LNCAP (cell line): ENCODE results near the gene CCNK.

Source experiments
- TF ChIP-seq, protein P1 (sequence below): fragments of 450-650 bp; IDR thresholded peaks from 2 replicates; pipeline ENCODE4 v1.5.1; 2017; ENCODE audit warnings: mild to moderate bottlenecking

CCNK gene

DNA sequence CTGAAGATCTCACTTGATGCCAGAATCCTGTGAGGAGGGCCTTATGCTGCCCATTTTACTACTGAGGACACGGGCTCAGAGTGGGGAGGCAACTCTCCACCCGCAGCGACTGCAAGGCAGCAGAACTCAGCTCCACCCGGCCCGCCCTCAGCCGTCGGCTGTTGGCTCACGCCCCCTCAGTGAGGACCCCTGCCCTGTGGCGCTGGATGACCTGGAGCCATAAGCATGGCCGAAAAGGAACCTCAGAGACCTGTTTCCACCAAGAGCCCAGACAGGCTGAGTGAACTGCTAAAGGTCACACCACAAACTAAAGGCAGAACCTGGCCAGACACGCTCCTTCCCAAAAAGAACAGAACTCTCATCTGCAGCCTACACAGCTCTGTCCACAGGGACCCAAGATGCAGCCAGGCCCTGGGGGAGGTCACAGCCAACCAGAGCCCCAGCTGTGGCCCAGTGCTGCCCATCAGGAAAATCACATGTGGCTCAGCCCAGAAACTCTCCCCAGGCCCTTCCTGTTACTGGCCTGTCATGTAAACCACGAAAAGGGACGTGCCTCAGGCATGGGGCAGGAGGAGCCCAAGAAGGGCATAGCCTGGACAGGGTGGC is 32.8 kb downstream of the CCNK start:
- TF ChIP-seq, protein P1, sequence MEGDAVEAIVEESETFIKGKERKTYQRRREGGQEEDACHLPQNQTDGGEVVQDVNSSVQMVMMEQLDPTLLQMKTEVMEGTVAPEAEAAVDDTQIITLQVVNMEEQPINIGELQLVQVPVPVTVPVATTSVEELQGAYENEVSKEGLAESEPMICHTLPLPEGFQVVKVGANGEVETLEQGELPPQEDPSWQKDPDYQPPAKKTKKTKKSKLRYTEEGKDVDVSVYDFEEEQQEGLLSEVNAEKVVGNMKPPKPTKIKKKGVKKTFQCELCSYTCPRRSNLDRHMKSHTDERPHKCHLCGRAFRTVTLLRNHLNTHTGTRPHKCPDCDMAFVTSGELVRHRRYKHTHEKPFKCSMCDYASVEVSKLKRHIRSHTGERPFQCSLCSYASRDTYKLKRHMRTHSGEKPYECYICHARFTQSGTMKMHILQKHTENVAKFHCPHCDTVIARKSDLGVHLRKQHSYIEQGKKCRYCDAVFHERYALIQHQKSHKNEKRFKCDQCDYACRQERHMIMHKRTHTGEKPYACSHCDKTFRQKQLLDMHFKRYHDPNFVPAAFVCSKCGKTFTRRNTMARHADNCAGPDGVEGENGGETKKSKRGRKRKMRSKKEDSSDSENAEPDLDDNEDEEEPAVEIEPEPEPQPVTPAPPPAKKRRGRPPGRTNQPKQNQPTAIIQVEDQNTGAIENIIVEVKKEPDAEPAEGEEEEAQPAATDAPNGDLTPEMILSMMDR, result no peak

DNA sequence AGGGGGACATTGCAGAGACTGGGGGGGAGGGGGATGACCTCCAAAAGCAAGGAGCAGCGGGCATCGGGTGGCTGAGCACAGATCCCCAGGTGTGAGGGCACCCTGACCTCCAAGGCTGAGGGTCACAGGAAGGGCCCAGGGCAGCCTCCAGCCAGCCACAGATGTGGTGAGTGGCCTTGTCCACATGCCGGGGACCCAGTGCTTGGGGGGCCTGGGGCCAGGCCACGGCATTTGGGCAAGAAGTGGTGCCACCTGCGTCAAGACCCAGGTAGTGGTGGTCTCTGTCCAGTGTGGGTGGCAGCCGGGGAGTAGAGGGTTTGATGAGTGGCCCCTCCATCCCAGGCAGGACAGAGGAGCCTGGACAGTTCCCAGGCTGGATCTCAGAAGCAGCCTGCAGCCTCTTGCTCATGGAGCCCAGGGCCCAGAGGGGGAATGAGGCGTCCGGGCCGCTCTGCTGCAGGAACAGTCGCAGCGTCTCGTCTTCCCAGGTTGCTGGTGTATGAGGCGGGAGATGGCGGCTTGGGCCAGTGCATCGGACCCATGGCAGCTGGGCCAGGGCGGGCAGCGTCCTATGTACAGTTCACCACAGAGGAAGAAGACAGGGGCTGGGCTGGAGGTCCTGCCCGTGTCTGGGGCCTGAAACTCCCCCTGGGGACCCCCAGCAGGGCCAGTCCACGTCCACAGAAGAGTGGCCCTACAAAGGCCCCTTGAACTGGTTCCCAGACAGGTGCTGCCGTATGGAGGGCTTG is 33.5 kb downstream of the CCNK start:
- TF ChIP-seq, protein P1, result no peak

DNA sequence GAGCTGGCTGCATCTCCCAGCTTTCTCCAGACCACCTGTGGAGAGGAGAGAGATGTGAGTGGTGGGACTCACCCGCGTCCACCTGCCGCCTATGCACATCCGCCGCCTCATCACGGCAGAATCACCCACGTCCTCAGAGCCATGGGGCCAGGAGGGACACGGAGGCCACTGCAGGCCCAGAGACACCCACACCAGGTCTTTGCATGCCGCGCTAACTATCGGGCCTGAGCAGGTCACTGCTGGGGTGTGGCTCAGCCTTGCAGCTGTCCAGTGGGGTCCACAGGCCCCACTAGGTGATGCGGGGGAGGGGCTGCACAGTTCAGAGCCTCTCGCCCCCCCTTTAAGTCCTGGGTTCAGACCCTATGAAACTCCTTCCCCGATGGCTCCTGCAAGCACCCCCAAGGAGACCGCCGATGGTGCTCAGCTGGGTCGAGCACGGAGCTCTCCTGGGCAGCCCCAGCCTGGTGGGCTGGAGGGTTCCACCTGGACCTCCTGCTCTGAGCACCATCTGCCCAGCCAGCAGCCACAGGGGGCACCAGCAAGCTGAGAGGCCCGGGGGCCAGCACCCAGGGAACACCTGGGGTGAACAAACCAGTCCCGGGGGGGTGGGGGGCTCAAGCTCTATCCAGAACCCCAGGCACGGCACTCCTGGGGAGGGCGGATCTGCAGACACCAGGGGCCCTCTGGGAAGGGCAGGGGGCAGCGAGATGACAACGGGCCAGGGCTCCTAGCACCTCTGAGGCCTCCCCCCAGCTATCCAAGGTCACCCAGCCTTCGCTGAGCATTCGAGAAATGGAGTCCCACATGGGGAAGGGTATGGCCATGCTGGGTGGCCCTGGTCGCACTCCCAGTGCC is 34.3 kb downstream of the CCNK start:
- TF ChIP-seq, protein P1, result no peak

DNA sequence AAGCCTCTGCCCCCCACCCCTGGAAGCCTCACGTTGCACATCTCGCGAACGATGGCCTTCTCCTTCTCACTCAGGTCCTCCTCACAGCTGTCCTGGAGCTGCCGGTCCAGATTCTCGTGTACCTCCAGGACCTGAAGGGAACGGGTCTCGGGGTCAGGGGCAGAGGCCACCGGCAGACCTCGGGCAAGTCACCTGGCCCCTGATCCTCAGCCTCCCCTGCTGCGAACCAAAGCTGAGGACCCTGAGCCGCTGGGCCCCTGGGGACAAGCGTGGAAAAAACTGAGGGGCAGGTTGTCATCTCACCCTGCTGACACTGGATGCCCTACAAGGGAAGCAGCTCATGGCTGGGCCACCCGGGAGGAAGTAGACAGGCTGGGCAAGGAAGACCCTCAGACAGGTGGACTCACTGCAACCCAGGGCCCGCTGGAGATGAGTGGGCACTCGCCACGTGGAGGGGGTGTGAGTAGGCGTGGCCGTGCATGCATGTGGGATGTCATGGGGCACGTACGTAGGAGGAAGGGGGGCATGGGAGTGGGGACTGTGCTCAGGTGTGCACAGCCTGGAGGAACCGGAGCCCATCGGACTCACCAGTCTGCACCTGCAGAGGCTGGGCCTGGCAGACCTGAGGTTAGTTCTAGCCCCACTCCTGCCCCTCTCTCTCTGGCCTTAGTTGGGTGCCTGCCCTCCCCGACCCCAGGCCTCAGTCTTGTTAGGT is 35.1 kb downstream of the CCNK start:
- TF ChIP-seq, protein P1, result no peak

DNA sequence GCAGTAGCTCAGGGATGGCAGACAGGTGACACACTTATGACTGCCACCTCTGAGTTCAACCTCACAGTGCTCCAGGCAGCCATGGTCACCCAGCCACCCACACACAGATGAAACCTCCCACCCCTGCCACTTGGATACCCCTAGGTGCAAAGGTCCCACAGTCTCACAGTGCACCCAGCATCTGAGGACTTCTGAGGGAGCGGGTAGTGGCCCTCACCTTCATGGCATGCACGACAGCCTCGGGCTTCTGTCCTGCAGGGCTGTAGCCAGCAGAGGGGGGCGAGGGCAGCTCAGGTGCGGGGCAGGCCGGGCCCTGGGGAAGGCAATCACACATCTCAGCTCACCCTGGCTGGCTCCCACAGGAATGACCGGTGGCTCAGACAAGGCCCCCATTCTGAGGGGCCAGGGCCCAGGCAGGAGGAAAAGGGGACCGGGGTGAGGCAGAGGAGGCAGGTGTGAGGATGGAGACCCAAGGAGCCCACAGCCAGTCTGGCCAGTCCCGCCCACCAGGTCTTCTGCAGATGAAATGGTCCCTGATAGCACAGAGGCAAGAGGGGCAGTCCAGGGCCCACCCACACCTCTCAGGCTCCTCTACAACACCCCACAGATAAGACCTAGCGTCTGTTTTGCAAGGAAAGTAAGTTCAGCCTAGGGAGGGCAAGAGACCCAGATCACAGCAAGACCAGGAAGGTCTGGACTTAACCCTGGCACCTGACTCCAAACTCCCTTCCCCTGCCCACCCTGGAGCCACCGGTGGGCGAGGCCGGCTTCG is 35.8 kb downstream of the CCNK start:
- TF ChIP-seq, protein P1, result no peak

DNA sequence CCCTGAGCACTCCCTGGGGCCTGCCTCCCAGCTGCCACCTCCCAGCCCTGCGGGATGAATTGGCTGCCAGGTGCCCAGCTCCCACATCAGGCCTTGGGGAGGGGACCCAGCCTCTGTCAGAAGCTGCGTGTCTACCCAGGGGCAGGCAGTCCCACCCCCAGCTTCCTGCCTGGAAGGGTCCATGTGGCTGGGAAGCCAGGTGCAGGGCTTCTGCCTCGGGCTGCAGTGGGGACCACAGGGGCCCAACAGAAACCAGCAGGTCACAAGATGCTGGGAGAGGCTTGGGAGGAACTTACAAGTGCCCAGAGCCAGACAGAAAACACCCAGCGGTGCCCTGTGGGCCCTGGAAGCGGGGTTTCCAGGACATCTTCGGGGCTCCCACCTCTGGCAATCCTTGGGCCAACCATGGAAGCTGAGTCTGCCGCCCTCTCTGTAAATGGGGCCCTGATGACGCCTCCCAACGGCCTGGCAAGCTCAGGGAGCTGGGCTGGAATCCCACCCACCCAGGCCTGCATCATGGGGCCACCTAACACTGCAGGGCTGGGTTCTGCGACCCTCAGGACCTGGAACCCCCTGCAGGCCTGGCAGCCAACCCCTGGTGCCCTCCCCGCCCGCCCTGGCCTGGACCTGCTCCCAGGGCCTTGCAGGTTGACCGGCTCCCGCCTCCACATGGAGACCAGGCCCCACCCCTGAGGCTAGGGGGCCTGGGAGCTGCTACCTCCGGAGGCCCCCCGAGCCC is 36.6 kb downstream of the CCNK start:
- TF ChIP-seq, protein P1, result no peak
